Measurements from ENCODE around the gene RNF207.

The RNF207 gene

GRCh38 chr1:6245086-6245868 lies 39.4 kb downstream of the RNF207 start:
- Mint-ChIP-seq H3K36me3 (no peaks in the 10 kb centered on the region), H3K4me3 (peak overlapping the region; percentile 68), H3K27ac (no peak overlapping the region), H3K4me1 (peaks cover 17% of the 10 kb centered on the region), H3K9me3 (no peaks in the 10 kb centered on the region)
- DNase-seq (ENCODE audit: low spot score in 2 of 2) (peak; percentile 85 to 90), ATAC-seq (peak; percentile 78)

GRCh38 chr1:6245869-6246496 lies 40.1 kb downstream of the RNF207 start:
- Mint-ChIP-seq H3K4me3 (peak overlapping the region; percentile 68), H3K36me3 (no peaks in the 10 kb centered on the region), H3K9me3 (no peaks in the 10 kb centered on the region), H3K4me1 (peaks cover 17% of the 10 kb centered on the region), H3K27ac (no peak overlapping the region)
- ATAC-seq = no peak
- DNase-seq (ENCODE audit: low spot score in 2 of 2) = peak; percentile 41 to 87

GRCh38 chr1:6246497-6247467 lies 40.9 kb downstream of the RNF207 start:
- Mint-ChIP-seq H3K36me3 (no peaks in the 10 kb centered on the region), H3K9me3 (no peaks in the 10 kb centered on the region), H3K27ac (no peak overlapping the region), H3K4me1 (peaks cover 10% of the 10 kb centered on the region), H3K4me3 (peak overlapping the region; percentile 68)
- peak; percentile 71 to 90 for DNase-seq (ENCODE audit: low spot score in 2 of 2)
- peak; percentile 63 for ATAC-seq

- no peak for ATAC-seq
- DNase-seq (ENCODE audit: low spot score in 2 of 2) = no peak
- H3K4me3 Mint-ChIP-seq = no peak overlapping the region
- H3K36me3 Mint-ChIP-seq = no peaks in the 10 kb centered on the region
- peaks cover 9% of the 10 kb centered on the region for H3K4me1 Mint-ChIP-seq
- H3K27ac Mint-ChIP-seq = no peak overlapping the region
- no peaks in the 10 kb centered on the region for H3K9me3 Mint-ChIP-seq
These were observed 41.7 kb downstream of the RNF207 start for GRCh38 chr1:6247651-6248050.

GRCh38 chr1:6248161-6248776 lies 42.4 kb downstream of the RNF207 start:
- Mint-ChIP-seq H3K27ac (no peak overlapping the region), H3K36me3 (no peaks in the 10 kb centered on the region), H3K4me1 (peaks cover 9% of the 10 kb centered on the region), H3K9me3 (no peaks in the 10 kb centered on the region), H3K4me3 (peak overlapping the region; percentile 23)
- no peak for ATAC-seq
- no peak for DNase-seq (ENCODE audit: low spot score in 2 of 2)

- Mint-ChIP-seq H3K4me1 (peaks cover 9% of the 10 kb centered on the region), H3K9me3 (no peaks in the 10 kb centered on the region), H3K27ac (no peak overlapping the region), H3K4me3 (peak overlapping the region; percentile 23), H3K36me3 (no peaks in the 10 kb centered on the region)
- DNase-seq (ENCODE audit: low spot score in 2 of 2) = no peak
- ATAC-seq = no peak
These were observed 43.2 kb downstream of the RNF207 start for GRCh38 chr1:6248932-6249738.

- ATAC-seq (no peak), DNase-seq (ENCODE audit: low spot score in 2 of 2) (peak in 1 of 2 donors; percentile 57)
- Mint-ChIP-seq H3K4me1 (peaks cover 9% of the 10 kb centered on the region), H3K27ac (no peak overlapping the region), H3K36me3 (no peaks in the 10 kb centered on the region), H3K9me3 (no peaks in the 10 kb centered on the region), H3K4me3 (no peak overlapping the region)
These were observed 44.1 kb downstream of the RNF207 start for GRCh38 chr1:6249739-6250689.

GRCh38 chr1:6251233-6251632 lies 45.3 kb downstream of the RNF207 start:
- Mint-ChIP-seq H3K9me3 (no peaks in the 10 kb centered on the region), H3K4me1 (peaks cover 6% of the 10 kb centered on the region), H3K4me3 (no peak overlapping the region), H3K36me3 (no peaks in the 10 kb centered on the region), H3K27ac (no peak overlapping the region)
- no peak for DNase-seq (ENCODE audit: low spot score in 2 of 2)
- ATAC-seq = no peak

GRCh38 chr1:6251681-6252373 lies 45.9 kb downstream of the RNF207 start:
- no peak for DNase-seq (ENCODE audit: low spot score in 2 of 2)
- Mint-ChIP-seq H3K36me3 (no peaks in the 10 kb centered on the region), H3K27ac (no peak overlapping the region), H3K4me3 (no peak overlapping the region), H3K4me1 (peaks cover under 1% of the 10 kb centered on the region), H3K9me3 (no peaks in the 10 kb centered on the region)
- no peak for ATAC-seq

GRCh38 chr1:6252374-6252710 lies 46.4 kb downstream of the RNF207 start:
- DNase-seq (ENCODE audit: low spot score in 2 of 2) = no peak
- no peaks in the 10 kb centered on the region for H3K36me3 Mint-ChIP-seq
- no peaks in the 10 kb centered on the region for H3K4me1 Mint-ChIP-seq
- ATAC-seq = no peak
- no peak overlapping the region for H3K4me3 Mint-ChIP-seq
- H3K27ac Mint-ChIP-seq = no peak overlapping the region
- no peaks in the 10 kb centered on the region for H3K9me3 Mint-ChIP-seq

GRCh38 chr1:6253380-6253779 lies 47.5 kb downstream of the RNF207 start:
- Mint-ChIP-seq H3K4me3 (no peak overlapping the region), H3K27ac (no peak overlapping the region), H3K9me3 (no peaks in the 10 kb centered on the region), H3K4me1 (no peaks in the 10 kb centered on the region), H3K36me3 (no peaks in the 10 kb centered on the region)
- DNase-seq (ENCODE audit: low spot score in 2 of 2) (no peak), ATAC-seq (no peak)

- Mint-ChIP-seq H3K36me3 (no peaks in the 10 kb centered on the region), H3K4me3 (no peak overlapping the region), H3K4me1 (no peaks in the 10 kb centered on the region), H3K27ac (no peak overlapping the region), H3K9me3 (no peaks in the 10 kb centered on the region)
- no peak for DNase-seq (ENCODE audit: low spot score in 2 of 2)
- ATAC-seq = no peak
These were observed 48.8 kb downstream of the RNF207 start for GRCh38 chr1:6254691-6255090.

GRCh38 chr1:6256645-6257044 lies 50.7 kb downstream of the RNF207 start:
- Mint-ChIP-seq H3K4me1 (peaks cover under 1% of the 10 kb centered on the region), H3K27ac (no peak overlapping the region), H3K36me3 (no peaks in the 10 kb centered on the region), H3K4me3 (no peak overlapping the region), H3K9me3 (no peaks in the 10 kb centered on the region)
- ATAC-seq (no peak), DNase-seq (ENCODE audit: low spot score in 2 of 2) (no peak)
